ENCODE data around the gene KRT27. TPM values are rescaled to one million over a fixed set of nuclear protein-coding genes. Genes with fewer than 3 reads are reported as not detected.

KRT27 gene
- total RNA-seq, 4 donors from 2014 or later: not detected

DNA sequence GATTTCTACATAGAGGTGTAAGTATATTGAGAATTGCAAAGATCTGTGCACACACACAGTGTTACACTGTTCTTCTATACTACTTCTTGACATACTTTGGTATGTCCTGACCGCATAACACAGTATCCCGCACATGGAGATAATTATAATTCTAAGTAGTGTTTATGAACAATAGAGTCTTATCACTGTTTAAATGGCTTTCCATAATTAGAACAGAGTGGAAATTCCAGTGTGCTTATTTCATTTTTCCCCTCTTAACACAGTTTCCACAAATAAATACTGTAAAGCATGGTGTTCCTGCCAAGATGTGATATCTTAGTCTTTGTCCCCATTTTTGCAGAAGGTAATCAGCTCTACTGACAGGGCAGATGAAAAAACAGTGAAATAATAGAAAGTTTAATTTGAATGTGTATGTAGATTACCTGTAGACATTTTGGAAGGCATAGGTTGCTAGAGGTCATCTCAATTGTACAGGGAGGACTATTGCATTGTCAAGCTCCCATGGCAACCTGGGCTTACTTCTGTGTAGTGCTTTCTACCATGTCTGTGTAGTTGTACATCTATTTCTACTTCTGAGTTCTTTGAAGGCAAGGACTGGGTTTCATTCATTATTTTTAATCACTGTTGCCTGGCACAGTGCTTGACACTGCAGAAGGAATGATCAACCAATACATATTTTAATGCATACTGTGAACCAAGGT, 27.5 kb upstream of the KRT27 start:
- H3K9me3 ChIP-seq: no peaks in the 10 kb centered on the region
- no peak for DNase-seq
- no peak overlapping the region for H3K4me3 ChIP-seq
- intact Hi-C loops (cut with DNase I; ENCODE audit: low total_unique reads): loop anchor here (10.0 kb wide), 1 partner anchor 855 kb away; no protein-coding TSS in a partner anchor
- TF ChIP-seq, protein P1, sequence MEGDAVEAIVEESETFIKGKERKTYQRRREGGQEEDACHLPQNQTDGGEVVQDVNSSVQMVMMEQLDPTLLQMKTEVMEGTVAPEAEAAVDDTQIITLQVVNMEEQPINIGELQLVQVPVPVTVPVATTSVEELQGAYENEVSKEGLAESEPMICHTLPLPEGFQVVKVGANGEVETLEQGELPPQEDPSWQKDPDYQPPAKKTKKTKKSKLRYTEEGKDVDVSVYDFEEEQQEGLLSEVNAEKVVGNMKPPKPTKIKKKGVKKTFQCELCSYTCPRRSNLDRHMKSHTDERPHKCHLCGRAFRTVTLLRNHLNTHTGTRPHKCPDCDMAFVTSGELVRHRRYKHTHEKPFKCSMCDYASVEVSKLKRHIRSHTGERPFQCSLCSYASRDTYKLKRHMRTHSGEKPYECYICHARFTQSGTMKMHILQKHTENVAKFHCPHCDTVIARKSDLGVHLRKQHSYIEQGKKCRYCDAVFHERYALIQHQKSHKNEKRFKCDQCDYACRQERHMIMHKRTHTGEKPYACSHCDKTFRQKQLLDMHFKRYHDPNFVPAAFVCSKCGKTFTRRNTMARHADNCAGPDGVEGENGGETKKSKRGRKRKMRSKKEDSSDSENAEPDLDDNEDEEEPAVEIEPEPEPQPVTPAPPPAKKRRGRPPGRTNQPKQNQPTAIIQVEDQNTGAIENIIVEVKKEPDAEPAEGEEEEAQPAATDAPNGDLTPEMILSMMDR (IDR thresholded peaks at IDR 0.05): no peak
- no peak for TF ChIP-seq POLR2A (IDR thresholded peaks at IDR 0.05)
- H3K4me1 ChIP-seq: no peaks in the 10 kb centered on the region
- H3K36me3 ChIP-seq: no peaks in the 10 kb centered on the region
- no peak overlapping the region for H3K27ac ChIP-seq
- H3K27me3 ChIP-seq: peaks cover 0 to 5% of the 10 kb centered on the region in 2 donors

DNA sequence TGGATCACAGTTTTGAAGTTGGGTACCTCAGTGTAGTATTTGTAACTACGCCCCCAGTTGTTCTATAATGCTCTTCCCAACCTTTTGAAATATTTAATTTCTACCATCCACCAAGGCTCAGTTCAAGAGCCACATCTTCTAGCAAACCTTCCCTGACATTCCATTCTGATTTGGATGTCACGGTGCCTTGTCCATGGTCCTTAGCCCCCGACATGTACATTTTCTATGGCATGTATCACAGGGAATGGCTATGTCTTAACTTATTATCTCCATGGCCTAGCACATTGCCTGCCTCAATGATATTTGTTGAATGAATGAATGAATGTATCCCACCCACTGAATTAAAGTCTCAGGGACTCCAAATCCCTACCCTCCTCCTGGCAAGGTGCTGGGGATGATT, 23.8 kb upstream of the KRT27 start:
- TF ChIP-seq POLR2A (IDR thresholded peaks at IDR 0.05): no peak
- TF ChIP-seq, protein P1 (IDR thresholded peaks at IDR 0.05): no peak

DNA sequence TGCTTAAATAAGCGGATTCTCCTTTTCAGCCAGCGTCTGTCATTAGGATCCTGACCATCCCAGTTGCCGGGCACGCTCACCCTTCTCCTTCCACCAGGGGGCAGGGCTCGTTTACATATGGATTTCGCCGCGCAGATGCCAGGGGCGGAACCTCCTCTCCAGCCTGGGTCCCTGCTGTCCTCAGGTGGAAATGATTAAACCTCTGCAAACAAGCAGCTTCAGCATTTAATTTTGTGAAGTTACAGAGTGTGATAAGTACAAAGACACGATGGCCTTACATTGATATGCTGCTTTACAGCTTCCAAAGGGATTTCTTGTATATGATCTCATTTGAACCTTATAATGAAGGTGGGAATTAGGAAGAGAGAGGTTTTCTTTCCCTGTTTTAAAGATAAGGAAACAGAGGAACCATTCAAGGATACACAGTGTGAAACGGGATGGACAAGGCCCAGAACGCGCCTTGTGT, 21.3 kb upstream of the KRT27 start:
- no peak for TF ChIP-seq POLR2A (IDR thresholded peaks at IDR 0.05)
- TF ChIP-seq, protein P1 (IDR thresholded peaks at IDR 0.05): peak; percentile 72 to 84 (median 78)

More for the DNA sequence above, 23.8 kb upstream of the KRT27 start:
- no peak for DNase-seq
- Histone ChIP-seq H3K9me3 (no peaks in the 10 kb centered on the region), H3K4me1 (peaks cover 0 to 4% of the 10 kb centered on the region in 2 donors), H3K27me3 (no peaks in the 10 kb centered on the region), H3K4me3 (no peak overlapping the region), H3K36me3 (no peaks in the 10 kb centered on the region), H3K27ac (no peak overlapping the region)
- intact Hi-C loops (cut with DNase I; ENCODE audit: low total_unique reads): loop anchor here (10.0 kb wide), 1 partner anchor 859 kb away; no protein-coding TSS in a partner anchor

GRCh38 chr17:40801157-40801556, 18.8 kb upstream of the KRT27 start:
- TF ChIP-seq POLR2A (IDR thresholded peaks at IDR 0.05): no peak
- TF ChIP-seq, protein P1 (IDR thresholded peaks at IDR 0.05): no peak
- intact Hi-C loops (cut with DNase I; ENCODE audit: low total_unique reads): loop anchor here (10.0 kb wide), 1 partner anchor 864 kb away; no protein-coding TSS in a partner anchor
- no peak for DNase-seq
- H3K27me3 ChIP-seq: no peaks in the 10 kb centered on the region
- H3K4me1 ChIP-seq: peaks cover 0 to 4% of the 10 kb centered on the region in 2 donors
- H3K36me3 ChIP-seq: no peaks in the 10 kb centered on the region
- no peak overlapping the region for H3K4me3 ChIP-seq
- no peaks in the 10 kb centered on the region for H3K9me3 ChIP-seq
- H3K27ac ChIP-seq: no peak overlapping the region

More for the DNA sequence above, 21.3 kb upstream of the KRT27 start:
- peak; percentile 69 to 76 for DNase-seq
- no peak overlapping the region for H3K27ac ChIP-seq
- intact Hi-C loops (cut with DNase I; ENCODE audit: low total_unique reads): loop anchor here (10.0 kb wide), 1 partner anchor 861 kb away; no protein-coding TSS in a partner anchor
- H3K4me1 ChIP-seq: peaks cover 0 to 4% of the 10 kb centered on the region in 2 donors
- H3K9me3 ChIP-seq: no peaks in the 10 kb centered on the region
- H3K36me3 ChIP-seq: no peaks in the 10 kb centered on the region
- H3K27me3 ChIP-seq: no peaks in the 10 kb centered on the region
- no peak overlapping the region for H3K4me3 ChIP-seq

- no peak overlapping the region for H3K4me3 ChIP-seq
- peaks cover 0 to 4% of the 10 kb centered on the region in 2 donors for H3K4me1 ChIP-seq
- no peaks in the 10 kb centered on the region for H3K36me3 ChIP-seq
- no peak overlapping the region for H3K27ac ChIP-seq
- H3K27me3 ChIP-seq: no peaks in the 10 kb centered on the region
- no peak for DNase-seq
- TF ChIP-seq, protein P1 (IDR thresholded peaks at IDR 0.05): no peak
- no peak for TF ChIP-seq POLR2A (IDR thresholded peaks at IDR 0.05)
- intact Hi-C loops (cut with DNase I; ENCODE audit: low total_unique reads): loop anchor here (10.0 kb wide), 1 partner anchor 864 kb away; no protein-coding TSS in a partner anchor
- no peaks in the 10 kb centered on the region for H3K9me3 ChIP-seq
These were observed 18.0 kb upstream of the KRT27 start for GRCh38 chr17:40800381-40800780.
